Smooth muscle cell of the pulmonary artery (primary cell): ENCODE measurements around the gene HDHD5. TPM values are rescaled to one million over a fixed set of nuclear protein-coding genes. Genes with fewer than 3 reads are reported as not detected.

ENCODE experiments used
- total RNA-seq: library from RNA; depleted of rRNA; stranded (reverse); fragments of >200 nt; gene quantifications from 2 replicates; pipeline ENCODE4 v1.2.3, GENCODE V29; 2014

Gene HDHD5
- total RNA-seq: 27.9 and 33.3 TPM in 2 replicates

DNA sequence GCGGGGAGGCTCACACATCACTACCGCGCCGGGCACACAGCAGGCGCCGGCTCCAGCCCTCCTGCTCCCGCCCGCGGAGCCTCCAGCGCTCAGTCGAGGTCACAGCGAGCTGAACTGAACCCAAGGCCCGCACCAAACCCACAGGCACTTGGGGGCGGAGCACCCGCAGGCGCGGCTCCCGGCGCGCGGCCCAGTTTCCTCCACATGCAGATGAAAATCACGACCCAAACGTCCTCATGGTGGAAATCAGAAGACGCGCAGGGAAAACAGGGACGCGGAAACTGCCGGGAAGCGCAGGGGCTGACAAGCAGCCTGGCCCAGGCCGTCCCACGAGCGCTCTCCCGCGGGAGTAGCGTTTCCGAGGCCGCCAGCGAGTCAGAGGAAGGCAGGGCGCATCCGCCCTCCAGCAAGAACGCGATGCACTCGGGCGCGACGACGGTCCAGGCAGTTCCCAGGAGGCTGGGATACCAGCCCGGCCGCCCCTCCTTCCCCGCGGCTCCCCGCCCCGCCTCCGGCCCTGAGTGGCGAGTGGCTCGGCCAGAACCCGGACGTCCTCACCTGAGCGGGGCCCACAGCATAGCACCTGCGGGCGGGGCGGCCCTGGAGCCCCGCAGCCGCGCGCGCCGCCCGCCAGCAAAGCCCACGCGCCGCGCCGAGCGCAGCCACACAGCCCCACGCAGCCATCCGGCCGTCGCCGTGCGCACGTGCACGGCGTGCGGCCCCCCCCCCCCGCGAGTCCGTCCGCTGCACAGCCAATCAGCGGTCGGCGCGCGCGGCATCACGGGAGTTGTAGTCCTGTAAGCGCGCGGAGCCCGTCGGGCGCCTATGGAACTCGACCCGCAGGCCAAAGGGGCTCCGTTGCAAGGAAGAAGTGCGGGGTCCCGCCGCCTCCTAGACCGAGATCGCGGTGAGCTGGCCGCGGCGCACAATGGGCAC lies at the start of gene HDHD5:
Gene HDHD5, minus strand, starts transcription at position 710 of the 936 bp plus-strand sequence. Its CDS starts 26 bp downstream, at position 684.

DNA sequence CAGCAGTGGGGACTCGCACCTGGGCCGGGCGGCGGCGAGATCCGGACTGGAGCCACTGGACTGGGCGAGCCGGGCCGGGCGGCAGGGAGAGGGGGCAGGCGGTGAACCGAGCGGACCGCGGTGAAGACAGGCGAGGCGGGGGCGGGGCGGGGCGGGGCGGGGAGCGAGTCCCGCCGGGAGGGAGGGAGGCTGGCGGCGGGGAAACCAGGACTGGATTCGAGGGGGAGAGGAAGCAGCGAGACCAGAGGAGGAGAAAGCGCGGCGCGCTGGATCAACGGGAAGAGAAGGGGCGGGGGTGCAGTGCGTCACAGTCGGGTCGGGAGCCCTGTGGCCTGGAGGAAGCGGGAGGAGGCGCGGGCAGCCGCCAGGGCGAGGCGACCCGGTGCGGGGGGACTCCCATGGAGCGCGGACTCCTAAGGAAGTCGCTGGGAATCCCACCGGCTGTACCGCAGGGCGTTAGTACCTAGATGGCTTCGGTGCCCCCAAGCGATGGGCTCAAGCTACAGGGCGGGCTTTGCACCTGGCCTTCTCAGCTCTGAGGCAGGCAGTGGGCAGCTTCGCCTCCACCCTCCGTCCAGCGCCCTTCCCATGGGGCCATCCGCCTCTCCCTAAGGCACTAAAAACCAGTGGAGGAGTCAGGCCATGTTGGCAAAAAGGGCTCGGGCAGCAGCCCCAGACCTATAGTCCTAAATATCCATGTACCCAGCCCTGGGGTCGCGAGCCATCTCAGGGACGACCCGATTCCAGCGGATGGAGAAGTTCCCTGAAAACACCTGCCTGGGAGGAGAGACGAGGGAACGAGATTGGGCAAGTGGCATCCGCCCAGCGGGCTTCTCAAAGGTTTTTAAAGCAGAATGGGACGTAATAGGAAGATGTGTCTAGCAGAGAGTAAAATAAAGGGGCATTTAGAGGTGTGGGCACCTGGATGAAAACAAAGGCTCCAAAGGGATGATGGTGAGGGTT lies 37.6 kb downstream of the HDHD5 start, which contains the start of gene TMEM121B:
Gene TMEM121B, minus strand, starts transcription at position 128 of the 963 bp plus-strand sequence. CDS start 233 bp downstream, outside the sequence.

Other genes starting within 250 kb of the HDHD5 start
- gene GAB4, start 151.1 kb downstream of the HDHD5 start, total RNA-seq: not detected in 2 replicates
- gene IL17RA, start 74.3 kb downstream of the HDHD5 start, total RNA-seq: 6.3 and 8.0 TPM in 2 replicates
- 0.07 and 0.20 TPM in 2 replicates for gene TMEM121B, start 37.9 kb downstream of the HDHD5 start, total RNA-seq
- gene ADA2, start 60.2 kb upstream of the HDHD5 start, total RNA-seq: 0.20 and 0.56 TPM in 2 replicates
- 0.03 TPM in 1 of 2 replicates, not detected in the other for gene CECR2, start 210.2 kb upstream of the HDHD5 start, total RNA-seq